GM21619 (cell line): ENCODE data around the gene KCTD17.

Experiments
- ATAC-seq: cut with Tn5 transposase; IDR thresholded peaks from one replicate; pipeline ENCODE4 v1.9.1; 2021; ENCODE audit not compliant: unreplicated experiment

Gene KCTD17

DNA sequence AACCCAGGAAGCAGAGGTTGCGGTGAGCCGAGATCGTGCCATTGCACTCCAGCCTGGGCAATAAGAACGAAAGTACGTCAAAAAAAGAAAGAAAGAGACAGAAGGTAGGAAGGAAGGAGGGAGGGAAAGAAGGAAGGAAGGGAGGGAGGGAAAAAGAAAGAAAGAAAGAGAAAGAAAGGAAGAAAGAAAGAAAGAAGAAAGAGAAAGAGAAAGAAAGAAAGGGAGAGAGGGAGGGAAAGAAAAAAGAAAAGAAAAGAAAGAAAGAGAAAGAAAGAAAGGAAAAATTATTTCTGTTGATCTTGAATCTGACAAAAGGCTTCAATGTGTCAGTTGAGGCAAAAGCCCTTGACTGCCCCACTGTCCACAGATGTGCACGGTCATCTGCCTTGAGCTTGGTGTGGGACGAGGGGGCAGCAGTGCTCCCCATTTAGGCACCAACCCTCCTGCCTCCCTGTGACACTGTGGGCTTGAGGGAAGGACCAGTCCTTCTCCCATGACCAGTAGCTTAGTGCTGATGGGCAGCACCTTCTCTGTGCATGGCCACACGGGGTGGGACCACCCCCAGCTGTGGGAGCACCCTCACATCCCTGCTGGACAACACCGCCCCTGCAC, 24.4 kb downstream of the KCTD17 start:
- ATAC-seq, result no peak

DNA sequence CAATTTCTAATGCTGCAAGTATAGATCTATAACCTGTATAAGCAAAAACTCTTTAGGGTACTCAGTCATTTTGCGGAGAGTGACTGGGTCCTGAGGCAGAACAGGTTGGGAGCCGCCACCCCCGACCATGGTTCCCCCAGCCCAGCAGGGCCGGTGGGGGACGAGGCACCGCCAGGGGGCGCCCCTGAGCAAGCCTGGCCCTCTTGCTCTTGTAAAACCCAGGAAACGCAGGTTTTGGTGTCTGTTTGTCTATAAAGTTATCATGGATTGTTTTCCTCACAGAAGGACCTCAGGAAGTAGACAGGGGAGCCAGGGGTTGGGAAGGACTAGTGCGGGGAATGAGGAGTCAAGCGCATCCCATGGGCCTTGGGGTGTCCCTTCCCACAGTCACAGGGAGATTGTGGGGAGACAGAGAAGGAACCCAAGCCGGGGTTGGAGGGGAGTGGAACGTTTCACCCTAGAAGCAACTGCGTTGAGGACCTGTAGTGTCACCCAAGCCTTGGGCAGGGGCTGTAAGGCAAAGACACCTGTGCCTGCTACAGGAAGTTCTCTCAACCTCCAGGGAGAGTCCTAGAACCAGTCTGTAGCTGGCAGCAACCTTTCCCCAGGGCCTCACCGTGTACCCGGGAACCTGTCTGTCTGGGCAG, 26.4 kb downstream of the KCTD17 start:
- ATAC-seq, result no peak

DNA sequence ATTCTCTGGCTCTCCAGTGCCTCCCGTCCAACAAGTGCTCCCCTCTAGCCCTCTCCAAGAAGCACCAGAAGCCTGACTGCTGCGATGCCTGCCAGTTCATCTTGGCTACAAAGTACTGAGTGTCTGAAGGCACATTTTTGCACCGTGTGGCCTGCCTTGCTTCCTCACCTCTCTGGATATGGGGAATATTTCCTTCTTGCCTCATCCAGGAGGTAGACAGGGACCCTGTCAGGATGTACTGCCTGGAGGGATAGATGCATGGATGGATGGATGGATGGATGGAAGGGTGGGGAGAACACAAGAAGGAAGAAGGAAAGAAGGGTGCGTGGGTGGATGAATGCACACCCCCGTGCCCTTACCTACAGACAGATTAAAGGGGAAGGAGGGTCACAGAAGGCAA, 27.6 kb downstream of the KCTD17 start:
- ATAC-seq, result no peak

DNA sequence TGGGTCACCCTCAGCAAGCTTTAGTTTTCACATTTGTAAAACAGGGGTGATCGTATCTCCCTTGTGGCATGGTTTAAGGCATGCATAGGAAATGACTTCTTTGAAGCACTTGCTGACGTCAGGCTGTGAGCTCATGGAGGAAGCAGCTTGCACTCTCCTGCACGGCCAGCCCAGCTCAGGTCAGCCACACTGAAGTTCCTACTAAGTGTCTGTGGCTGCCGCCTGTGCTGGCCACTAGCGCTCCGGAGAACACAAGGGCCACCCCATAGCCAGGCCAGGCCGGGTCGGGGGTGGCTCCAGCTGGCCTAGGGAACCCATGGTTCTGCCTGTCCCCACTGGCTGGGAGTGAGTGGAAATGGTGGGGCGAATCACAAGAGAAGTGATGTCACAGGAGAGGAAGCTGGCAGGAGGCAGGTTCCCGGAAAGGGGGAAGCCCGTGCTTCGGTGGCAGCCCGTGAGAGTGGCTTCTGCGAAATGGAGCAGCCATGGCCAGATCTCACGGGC, 28.2 kb downstream of the KCTD17 start:
- no peak for ATAC-seq

DNA sequence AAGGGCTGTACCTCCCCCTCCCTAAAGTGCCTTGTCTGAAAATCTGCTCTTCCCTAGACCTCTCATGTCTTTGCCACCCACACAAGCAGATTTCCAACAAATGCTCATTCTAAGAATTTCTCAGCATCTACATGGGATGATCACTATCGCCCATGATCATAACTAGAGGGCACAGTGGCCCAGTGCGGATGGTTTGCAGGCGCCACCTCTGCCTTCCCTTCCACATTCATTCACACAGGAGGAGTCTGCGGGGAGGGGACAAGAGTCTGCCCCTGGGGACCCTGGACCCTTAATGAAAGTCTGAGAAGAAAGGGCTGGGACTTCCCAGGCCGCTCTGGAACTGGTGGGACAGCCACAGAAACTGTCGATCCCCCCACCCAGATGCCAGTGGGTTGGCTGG, 28.9 kb downstream of the KCTD17 start:
- ATAC-seq, result no peak

DNA sequence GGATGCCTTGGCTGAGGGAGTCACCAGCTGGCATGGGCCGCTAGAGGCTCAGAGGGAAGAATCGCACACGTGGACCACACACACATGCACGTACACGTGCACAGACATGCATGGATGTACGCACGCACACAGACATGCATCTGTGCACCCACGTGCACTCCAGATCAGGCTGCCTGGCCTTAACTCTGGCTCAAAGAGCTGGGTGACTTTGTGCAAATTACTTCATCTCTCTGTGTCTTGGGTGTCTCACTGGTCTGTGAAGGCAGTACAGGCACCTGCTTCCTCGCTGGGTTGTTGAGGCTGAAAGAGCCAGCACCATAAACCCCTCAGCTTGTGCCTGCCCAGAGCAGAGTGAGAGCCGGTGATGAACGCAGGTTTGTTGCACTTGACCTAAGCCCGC, 29.3 kb downstream of the KCTD17 start:
- ATAC-seq, result no peak

DNA sequence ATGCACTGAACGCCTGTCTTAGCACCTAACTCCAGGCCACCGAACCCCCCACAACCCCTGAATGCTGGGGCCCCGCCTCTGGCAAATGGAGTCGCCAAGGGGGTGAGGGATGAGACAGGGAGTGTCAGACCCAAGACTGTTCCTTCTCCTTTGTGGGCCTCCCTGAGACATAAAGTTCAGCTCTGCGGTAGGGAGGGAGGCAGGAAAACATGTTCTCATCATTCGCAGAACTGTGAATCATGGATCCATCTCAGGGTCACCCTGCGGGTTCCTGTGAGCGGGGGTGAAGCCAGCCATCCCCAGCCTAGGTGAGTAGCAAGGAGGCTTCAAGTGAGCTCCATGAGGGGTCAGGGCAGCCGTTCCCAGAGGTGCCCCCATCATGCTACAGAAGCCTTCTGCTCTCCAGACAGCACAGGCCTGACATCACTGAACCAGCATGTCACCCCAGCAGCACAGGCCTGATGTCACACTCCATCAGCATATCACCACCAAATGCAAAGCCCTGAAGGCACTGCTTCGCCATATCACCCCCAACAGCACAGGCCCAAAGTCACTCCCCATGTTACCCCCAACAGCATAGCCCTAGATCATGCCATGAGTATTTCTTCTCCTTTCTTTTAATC, 30.8 kb downstream of the KCTD17 start:
- ATAC-seq, result no peak

DNA sequence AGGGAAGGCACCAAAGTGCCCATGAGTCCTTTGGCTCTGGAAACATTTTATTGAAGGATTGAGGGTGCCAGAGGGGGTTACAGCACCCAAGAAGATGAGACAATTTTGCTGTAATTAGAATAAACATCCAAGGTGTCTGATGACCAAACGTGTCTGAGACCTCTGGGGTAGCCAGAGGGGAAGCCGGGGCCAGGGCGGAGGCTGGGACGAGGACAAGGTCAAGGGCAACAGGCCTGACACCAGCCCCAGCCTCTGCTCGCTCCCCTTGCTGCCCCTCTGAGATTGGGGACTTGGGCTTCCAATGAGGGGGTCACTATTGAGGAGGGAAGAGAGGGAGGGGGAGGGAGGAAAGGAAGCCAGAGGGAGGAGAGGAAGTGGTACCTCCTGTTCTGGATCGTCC, 32.4 kb downstream of the KCTD17 start:
- no peak for ATAC-seq

DNA sequence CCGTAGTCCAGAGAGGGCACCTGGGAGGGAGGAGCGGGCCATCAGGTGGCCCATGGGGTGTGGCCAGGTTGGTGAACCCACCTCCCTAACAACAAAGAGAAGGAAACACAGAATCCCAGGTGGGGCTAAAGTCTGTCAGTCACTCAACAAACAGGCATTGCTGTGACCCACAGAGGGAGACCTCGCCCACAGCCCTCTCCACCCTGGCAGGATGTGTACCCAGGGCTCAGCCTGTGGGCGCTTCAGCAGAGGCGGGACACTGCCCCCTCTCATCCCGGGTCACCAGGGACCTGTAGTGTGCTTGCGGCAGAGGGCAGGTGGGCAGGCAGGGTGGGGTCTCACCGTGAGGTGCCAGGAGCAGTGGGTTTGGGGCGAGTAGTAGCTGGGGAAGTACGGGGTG, 32.8 kb downstream of the KCTD17 start:
- ATAC-seq, result no peak

DNA sequence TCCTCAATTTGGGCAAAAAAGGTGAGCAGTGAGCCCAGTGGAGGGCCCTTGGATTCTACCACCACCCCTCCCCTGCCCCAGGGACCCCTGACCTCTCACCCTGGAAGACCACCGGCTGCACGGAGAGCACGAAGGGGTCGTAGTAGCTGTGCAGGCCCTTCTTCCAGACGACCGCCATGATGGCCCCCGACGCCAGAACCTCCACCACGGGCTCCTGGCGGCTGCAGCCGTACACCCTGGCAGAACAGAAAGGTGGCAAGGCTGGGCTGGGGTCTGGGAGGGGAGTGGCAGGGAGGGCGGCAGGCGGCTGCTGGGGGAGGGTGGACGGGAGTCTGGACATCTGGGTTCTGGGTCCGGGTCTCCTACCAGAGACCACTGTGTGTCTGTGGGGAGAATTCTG, 34.6 kb downstream of the KCTD17 start:
- no peak for ATAC-seq

DNA sequence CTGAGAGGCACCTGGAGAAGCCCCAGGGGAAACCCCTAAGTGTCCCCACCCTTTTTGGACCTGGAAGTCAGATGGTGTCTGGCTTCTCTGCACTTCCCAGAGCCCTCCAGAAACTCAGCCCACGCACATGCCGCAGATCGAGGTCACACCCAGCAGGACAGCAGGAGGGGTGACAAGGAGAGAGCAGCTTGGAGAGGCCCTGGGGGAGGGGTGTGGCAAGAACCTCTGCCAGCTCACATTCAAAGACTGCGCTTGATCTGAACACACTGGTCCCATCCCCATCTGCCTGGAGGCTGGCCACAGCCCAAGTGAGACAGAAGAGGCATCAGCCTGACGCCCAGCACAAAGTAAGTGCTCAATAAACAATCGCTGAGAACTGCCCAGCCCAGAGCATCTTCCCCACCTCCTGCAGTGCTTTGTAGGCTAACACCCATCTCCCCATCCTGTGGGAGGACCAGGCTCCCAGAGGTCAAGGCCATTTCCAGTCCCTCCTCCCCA, 36.6 kb downstream of the KCTD17 start:
- no peak for ATAC-seq

DNA sequence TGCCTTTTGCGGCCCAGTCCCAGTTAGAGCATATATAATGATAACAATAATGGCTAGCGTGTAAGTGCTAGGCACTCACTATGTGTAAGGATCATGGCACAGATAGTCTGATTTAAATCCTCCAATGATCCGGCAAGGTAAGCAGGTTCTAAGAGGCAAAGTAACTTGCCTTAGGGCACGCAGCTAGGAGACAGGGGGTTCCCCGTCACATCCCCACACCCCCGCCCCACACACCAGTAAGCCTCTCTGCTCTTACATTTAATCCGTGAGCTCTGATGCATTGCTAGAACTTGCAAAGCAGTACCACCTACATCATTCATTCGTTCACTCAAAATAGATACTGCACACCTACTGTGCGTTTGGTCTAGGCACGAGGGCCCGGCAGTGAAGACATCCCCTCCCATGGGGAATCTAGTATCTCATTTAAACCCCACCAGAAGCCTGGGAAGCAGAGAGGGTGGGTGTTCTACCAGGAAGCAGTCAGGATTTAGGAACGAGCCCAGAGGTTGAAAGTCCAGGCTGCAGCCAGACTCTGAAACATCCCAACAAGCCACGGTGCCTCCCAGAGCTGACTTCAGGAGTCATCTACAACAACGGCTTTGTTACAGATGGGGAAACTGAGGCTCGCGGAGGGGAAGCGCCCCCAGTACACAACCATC, 37.3 kb downstream of the KCTD17 start:
- no peak for ATAC-seq

DNA sequence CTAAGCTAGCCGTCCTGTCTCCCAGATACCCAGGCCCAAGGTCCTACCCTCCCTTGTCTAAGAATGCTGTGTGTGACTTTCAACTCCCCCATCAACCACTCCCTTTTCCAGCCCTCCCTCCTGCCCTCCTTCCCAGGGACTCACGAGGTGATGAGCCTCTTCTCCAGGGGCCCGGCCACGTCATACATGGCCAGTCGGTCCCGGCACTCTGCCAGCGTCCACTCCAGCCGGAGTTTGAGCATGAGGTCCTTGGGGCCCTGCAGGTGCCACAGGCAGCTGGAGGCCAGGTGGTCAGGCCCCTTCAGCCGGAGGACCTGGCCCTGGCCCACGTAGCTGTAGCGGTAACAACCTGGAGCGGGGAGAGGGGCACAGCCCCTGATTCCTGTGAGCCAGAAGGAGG, 37.9 kb downstream of the KCTD17 start:
- ATAC-seq, result no peak

DNA sequence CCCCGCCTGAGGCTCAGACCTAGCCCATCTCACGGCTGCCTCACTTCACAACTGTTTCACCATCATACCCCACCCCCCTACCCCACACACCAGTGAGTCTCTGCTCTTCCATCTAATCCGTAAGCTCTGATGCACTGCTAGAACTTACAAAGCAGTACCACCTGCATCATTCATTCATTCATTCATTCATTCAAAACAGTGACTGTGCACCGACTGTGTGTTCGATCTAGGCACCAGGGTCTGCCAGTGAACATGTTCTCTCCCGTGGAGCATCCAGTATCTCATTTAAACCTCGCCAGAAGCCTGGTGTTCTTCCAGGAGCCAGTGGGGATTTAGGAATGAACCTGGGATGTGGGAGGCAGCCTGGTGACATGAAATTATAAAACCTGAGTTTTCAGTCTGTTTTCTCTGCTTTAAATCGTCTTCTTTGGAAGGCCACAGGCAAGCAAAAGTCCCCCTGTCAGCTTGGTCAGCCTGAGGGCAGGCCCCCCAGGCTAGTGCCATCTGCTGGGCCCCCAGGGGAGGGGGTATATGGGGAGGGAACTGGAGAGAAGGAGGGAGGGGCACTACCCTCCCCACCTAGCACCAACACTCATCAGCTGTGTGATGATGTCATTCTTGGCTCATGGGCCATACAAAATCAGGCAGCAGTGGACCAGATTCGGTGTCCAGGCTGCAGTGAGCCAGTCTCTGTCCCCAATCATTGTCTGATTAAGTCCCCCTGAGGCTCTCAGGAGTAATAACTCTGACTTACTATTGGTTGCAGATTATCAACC, 39.6 kb downstream of the KCTD17 start:
- ATAC-seq, result no peak

DNA sequence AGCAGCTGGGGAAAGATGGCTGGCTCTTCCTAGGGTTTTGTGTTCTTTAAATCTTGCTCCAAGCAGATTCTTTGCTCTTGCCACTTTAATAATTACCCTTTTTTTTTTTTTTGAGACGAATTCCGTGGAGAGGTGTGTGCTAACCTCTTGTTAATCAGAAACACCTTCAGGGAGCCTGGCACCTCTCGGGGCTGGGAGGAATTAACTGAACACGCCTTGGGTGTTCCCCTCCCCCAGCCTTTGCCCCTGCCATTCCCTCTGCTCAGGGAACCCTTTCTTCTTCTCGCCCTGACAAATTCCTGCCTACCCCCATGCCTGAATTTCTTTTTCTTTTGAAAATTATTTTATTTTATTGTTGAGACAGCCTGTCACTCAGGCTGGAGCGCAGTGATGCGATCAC, 40.5 kb downstream of the KCTD17 start:
- ATAC-seq, result no peak

DNA sequence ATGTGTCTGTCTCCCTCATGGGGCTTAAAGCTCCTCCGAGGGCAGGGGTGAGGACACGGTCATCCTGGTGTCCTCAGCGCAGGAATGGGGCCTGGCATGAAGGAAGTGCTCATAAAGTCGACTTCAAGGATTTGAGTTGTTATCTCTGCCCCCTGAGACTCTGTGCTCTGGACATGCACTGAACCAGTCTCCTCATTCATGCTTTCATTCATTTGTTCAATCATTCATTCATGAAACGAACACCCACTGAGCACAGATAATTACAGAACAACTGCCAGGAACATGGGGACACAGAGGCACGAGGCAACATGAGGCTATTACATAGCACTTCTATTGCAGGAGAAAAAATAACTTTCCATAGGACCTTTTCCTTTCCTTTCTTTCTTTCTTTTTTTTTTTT, 41.5 kb downstream of the KCTD17 start:
- no peak for ATAC-seq

DNA sequence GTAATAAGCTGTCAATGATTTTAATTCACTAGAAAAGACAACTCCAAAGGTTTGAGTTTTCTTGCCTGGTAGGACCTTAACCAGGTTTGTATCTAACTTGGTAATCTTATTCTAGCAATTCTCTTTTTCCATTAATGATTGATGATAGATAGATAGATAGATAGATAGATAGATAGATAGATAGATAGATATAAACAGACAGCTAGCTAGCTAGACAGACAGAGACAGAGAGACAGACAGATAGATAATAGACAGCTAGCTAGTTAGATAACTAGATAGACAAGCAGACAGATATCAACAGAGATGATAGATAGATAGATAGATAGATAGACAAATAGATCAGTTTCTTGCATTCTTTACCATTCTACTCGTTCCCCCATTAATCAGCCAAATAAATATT, 42.7 kb downstream of the KCTD17 start:
- no peak for ATAC-seq

DNA sequence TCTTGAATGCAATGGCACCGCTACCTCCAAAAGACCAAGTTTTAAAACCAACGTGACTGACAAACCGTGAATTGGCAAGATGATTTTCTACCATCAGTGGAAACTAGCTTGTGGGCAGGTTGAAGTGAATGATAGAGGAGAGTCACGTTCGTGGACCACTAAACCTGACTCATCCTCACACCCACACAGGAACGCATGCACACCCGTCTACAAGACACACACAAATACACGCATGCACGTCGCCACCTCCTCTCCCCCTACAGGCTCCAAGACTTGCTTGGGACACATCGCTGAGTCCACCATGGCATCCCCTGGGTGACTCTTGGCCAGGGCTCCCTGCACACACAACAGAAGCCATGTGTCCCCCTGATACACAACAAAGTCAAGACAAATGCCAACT, 43.6 kb downstream of the KCTD17 start:
- ATAC-seq, result no peak

DNA sequence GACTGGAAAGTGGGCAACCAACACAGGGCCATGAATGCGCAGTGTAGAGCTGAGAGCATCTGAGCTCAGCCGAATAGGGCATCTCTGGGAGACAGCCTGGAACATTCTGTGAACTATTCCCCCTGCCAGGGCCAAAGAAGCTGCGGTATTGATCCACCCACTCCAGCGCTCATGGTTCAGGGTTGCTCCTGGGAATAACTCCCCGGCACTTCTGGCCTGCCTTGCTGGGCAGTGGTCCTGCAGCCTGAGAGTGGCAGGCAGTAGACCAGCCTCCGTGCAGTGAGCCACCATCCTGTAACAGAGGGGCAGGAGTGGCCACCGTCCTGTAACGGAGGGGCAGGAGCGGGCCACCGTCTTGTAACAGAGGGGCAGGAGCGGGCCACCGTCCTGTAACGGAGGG, 45.8 kb downstream of the KCTD17 start:
- ATAC-seq, result no peak

DNA sequence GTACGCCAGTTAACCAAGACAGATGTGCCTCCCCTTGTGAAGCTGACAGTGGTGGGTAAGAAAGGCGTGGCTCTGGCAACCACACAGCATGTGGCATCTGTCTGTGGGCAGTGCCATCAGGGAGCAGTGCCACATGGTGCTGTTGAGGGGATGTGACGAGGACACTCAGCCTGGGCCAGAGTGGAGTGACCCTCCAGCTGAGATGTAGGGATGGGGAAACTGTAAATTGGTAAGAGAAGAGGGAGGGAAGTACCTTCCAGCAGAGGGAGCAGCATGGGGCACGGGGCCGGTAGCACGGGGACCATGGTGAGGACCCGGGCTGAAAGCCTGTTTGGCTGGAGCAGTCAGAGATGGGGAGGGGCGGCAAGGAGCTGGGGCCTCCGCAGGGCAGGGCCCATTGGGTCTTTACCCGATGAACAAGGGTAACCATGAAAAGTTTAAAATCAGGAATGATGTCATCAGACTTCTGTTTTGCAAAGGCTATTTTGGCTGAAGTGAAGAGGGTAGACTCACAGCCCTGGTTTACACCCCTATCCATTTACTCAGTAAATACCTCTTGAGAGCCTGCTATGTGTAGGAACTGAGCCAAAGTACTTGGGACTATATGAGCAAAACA, 47.5 kb downstream of the KCTD17 start:
- no peak for ATAC-seq
